ENCODE measurements around the gene IDH3A. TPM values are rescaled to one million over a fixed set of nuclear protein-coding genes. Genes with fewer than 3 reads are reported as not detected.

IDH3A gene
- total and polyA plus RNA-seq, 9 of the 15 experiments (the other 6 are each of a cell fraction or from before 2014, with no cell fraction given), result 37.4 to 249 (median 107) TPM

- TF ChIP-seq, protein P1, sequence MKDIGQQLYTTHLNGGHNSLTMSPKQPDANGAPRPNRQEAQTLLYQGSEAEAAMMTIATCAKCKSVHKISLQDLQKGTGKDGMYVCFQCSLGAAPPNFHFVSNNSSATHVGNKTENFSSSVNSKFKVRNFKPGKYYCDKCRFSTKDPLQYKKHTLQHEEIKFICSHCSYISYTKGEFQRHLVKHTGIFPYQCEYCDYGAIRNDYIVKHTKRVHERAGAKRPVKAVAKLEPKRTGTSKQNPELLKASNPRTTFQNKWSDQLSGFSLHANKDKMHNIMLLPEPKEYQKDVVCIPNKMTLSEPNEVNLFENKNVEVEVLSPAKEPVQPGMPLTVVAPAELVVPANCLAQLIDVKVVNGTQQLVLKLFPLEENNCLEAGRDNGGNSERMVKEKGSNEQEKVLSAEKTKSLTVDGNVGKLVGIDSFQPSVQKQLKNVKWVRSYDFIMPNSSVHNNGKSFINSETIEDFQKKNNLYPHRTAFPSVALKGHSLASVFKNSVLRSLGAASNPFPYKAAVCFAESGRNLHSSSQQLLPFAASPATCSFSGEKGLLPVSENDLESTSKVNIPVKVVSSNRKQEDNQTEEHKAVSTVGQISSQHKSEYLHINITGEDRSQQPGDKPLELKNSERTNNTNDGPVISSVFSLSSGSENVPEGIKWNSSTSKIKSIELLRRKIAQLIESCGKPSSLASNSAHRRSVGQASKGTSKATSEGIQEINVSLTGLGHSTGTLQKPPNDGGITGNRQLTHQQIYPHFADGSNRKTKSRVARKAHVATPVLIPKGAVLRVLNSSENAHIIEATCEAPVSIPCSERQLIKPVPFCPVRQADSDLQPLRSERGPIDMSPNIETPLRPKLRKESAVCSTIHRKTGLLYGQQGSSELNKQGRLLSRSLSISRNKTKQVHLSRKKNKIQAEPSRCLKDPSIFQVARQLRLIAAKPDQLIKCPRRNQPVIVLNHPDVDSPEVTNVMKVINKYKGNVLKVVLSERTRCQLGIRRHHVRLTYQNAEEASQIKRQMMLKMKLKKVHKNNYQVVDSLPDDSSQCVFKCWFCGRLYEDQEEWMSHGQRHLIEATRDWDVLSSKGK (CRISPR knock-in tag; IDR thresholded peaks at IDR 0.05), result no peak
- no peak for TF ChIP-seq MTA1 (IDR thresholded peaks at IDR 0.05; ENCODE audit: borderline replicate concordance)
- TF ChIP-seq, protein P2, sequence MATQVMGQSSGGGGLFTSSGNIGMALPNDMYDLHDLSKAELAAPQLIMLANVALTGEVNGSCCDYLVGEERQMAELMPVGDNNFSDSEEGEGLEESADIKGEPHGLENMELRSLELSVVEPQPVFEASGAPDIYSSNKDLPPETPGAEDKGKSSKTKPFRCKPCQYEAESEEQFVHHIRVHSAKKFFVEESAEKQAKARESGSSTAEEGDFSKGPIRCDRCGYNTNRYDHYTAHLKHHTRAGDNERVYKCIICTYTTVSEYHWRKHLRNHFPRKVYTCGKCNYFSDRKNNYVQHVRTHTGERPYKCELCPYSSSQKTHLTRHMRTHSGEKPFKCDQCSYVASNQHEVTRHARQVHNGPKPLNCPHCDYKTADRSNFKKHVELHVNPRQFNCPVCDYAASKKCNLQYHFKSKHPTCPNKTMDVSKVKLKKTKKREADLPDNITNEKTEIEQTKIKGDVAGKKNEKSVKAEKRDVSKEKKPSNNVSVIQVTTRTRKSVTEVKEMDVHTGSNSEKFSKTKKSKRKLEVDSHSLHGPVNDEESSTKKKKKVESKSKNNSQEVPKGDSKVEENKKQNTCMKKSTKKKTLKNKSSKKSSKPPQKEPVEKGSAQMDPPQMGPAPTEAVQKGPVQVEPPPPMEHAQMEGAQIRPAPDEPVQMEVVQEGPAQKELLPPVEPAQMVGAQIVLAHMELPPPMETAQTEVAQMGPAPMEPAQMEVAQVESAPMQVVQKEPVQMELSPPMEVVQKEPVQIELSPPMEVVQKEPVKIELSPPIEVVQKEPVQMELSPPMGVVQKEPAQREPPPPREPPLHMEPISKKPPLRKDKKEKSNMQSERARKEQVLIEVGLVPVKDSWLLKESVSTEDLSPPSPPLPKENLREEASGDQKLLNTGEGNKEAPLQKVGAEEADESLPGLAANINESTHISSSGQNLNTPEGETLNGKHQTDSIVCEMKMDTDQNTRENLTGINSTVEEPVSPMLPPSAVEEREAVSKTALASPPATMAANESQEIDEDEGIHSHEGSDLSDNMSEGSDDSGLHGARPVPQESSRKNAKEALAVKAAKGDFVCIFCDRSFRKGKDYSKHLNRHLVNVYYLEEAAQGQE (IDR thresholded peaks at IDR 0.05; ENCODE audit: borderline replicate concordance), result peak; percentile 72
- TF ChIP-seq, protein P2 (CRISPR knock-in tag; IDR thresholded peaks at IDR 0.05; ENCODE audit: low read depth), result no peak
- TF ChIP-seq PBX2 (CRISPR knock-in tag; IDR thresholded peaks at IDR 0.05; ENCODE audit: low read depth), result no peak
- no peak for TF ChIP-seq PBX2 (tag; conservative IDR thresholded peaks at IDR 0.05; ENCODE audit: low read depth)
- TF ChIP-seq EHMT2 (IDR thresholded peaks at IDR 0.05), result peak; percentile 11; the same call in 1 of the 2 replicates
- TF ChIP-seq MLLT1 (IDR thresholded peaks at IDR 0.05), result no peak
These were observed 23.9 kb upstream of the IDH3A start (continued) for GRCh38 chr15:78125267-78125666.
